Coronary artery (tissue), 2 donors: ENCODE data around the gene BRAF.
"Not testable (repeated sequence)": the region's sequence is repeated elsewhere in the genome, so short reads cannot be mapped to it uniquely, and the experiment has no call there.

Experiments
- DNase-seq: peaks from one replicate; pipeline ENCODE4 v3.0.0-alpha.2; 2017; ENCODE audit warnings: low spot score
- H3K27ac ChIP-seq, 2 donors: fragments of 200-600 bp; sonication (generic); one replicate each; pipeline ENCODE4 v1.5.1; 2016 to 2019
- H3K4me3 ChIP-seq: fragments of 200-600 bp; sonication (generic); 2 replicates; pipeline ENCODE4 v1.5.1; 2016; ENCODE audit warnings: mild to moderate bottlenecking, moderate library complexity
- CTCF ChIP-seq: fragments of 200-600 bp; sonication (generic); IDR thresholded peaks from one replicate; pipeline ENCODE4 v1.5.1; 2019; ENCODE audit warnings: antibody characterized with exemption

Gene BRAF

DNA sequence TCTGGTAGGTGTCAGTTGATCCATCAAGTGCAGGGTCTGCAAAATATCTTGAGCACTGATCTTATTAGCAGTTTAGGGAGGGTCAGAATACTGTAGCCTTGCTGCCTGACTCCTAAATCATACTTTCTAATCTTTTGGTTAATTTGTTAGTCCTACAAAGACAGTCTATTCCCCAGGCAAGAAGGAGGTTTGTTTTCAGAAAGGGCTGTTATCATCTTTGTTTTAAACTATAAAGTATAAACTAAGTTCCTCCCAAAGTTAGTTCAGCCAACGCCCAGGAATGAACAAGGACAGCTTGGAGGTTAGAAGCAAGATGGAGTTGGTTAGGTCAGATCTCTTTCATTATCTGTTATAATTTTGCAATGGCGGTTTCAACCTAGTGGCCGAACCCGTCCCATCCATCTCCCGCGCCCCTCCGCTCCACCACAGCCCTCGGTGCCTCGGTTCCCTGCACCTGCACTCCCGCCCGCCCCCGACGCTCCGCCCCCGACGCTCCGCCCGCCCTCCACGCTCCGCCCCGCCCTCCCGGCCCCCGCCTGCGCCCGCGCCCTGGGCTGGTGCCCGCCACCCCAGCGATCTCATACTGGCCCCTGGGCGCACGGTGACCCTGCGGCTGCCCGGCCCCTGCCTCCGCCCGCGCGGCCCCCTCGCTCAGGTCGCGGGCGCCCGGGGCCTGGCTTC lies 252.2 kb downstream of the BRAF start, which contains the start of gene ADCK2:
Gene ADCK2 (plus strand): TSS at position 564 of the 681 bp plus-strand sequence. CDS start 386 bp downstream, outside the sequence.
- TF ChIP-seq CTCF, result no peak

GRCh38 chr7:140671966-140672365 lies 252.8 kb downstream of the BRAF start:
- TF ChIP-seq CTCF, result no peak
- peak overlapping the region; percentile 76 for H3K4me3 ChIP-seq
- no peak for DNase-seq
- H3K27ac ChIP-seq, result no peak overlapping the region

More for the DNA sequence above, 252.2 kb downstream of the BRAF start, which contains the start of gene ADCK2:
- peak within 1 kb of the TSS; percentile 86 to 87 for H3K27ac ChIP-seq
- peak within 1 kb of the TSS; percentile 76 for H3K4me3 ChIP-seq
- no peak for DNase-seq

- no peak overlapping the region for H3K27ac ChIP-seq
- no peak for DNase-seq
- H3K4me3 ChIP-seq, result no peak overlapping the region
- no peak for TF ChIP-seq CTCF
Observed at GRCh38 chr7:140670343-140670935, 254.3 kb downstream of the BRAF start.

GRCh38 chr7:140669862-140670261 lies 254.9 kb downstream of the BRAF start:
- not testable (repeated sequence) for DNase-seq, H3K4me3 ChIP-seq, H3K27ac ChIP-seq

DNA sequence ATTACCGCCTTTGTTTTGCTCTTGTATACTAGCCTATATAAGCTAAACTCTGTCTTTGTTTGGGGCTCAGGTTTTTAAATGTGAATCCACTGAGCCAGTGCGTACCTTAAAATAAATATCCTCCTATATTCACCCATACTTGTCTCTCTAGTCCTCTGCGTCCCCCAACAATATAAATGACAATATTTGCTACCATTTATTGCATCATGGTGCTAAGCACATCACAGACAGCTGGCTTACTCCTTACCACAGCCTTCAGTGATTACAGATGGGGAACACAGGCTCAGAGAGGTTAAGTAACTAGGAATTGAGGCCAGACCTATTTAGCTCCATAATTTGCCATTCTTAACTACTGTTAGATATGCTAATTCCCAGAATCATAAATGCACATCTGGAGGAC lies 255.4 kb downstream of the BRAF start:
- Histone ChIP-seq H3K4me3 (no peak overlapping the region), H3K27ac (no peak overlapping the region)
- no peak for DNase-seq
- TF ChIP-seq CTCF, result no peak
